ENCODE measurements around the gene STPG3.

- TF ChIP-seq, protein P1, sequence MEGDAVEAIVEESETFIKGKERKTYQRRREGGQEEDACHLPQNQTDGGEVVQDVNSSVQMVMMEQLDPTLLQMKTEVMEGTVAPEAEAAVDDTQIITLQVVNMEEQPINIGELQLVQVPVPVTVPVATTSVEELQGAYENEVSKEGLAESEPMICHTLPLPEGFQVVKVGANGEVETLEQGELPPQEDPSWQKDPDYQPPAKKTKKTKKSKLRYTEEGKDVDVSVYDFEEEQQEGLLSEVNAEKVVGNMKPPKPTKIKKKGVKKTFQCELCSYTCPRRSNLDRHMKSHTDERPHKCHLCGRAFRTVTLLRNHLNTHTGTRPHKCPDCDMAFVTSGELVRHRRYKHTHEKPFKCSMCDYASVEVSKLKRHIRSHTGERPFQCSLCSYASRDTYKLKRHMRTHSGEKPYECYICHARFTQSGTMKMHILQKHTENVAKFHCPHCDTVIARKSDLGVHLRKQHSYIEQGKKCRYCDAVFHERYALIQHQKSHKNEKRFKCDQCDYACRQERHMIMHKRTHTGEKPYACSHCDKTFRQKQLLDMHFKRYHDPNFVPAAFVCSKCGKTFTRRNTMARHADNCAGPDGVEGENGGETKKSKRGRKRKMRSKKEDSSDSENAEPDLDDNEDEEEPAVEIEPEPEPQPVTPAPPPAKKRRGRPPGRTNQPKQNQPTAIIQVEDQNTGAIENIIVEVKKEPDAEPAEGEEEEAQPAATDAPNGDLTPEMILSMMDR (IDR thresholded peaks at IDR 0.05): no peak
- no peak for TF ChIP-seq POLR2A (IDR thresholded peaks at IDR 0.05)
These were observed 21.9 kb upstream of the STPG3 start for GRCh38 chr9:137228968-137229896.
